Tibial nerve (tissue), 4 donors: Measurements from ENCODE around the gene MAGI2. TPM values are rescaled to one million over a fixed set of nuclear protein-coding genes. Genes with fewer than 3 reads are reported as not detected.

ENCODE experiments used
- DNase-seq, 2 donors: peaks; one replicate each; pipeline ENCODE4 v3.0.0-alpha.2; 2019; ENCODE audit warnings: low spot score in 2 of 2
- H3K27ac ChIP-seq, 4 donors: fragments of 200-600 bp; sonication (generic) in 3 of 4; one replicate each; pipeline ENCODE4 v1.5.1; 2017 to 2019; ENCODE audit warnings: mild to moderate bottlenecking in 1 of 4
- H3K27me3 ChIP-seq, 2 donors: fragments of 200-600 bp; sonication (generic) in 1 of 2; one replicate each; pipeline versions ENCODE4 v1.5.1 to v1.6.0; 2017 to 2019
- H3K36me3 ChIP-seq, 3 donors: fragments of 200-600 bp; sonication (generic); one replicate each; pipeline ENCODE4 v1.5.1; 2018 to 2019
- H3K4me1 ChIP-seq, 4 donors: fragments of 200-600 bp; sonication (generic) in 3 of 4; one replicate each; pipeline ENCODE4 v1.5.1; 2017 to 2019
- H3K4me3 ChIP-seq, 4 donors: fragments of 200-600 bp; sonication (generic) in 3 of 4; one replicate each; pipeline ENCODE4 v1.5.1; 2017 to 2019; ENCODE audit warnings: mild to moderate bottlenecking in 1 of 4, moderate library complexity in 1 of 4
- H3K9me3 ChIP-seq, 4 donors: fragments of 200-600 bp; sonication (generic) in 3 of 4; one replicate each; pipeline ENCODE4 v1.5.1; 2017 to 2019
- CTCF ChIP-seq, 5 experiments: fragments of 200-600 bp in 3 of 5; fragments of 450-650 bp in 2 of 5; sonication (generic) in 3 of 5; IDR thresholded peaks; one replicate each; pipeline ENCODE4 v1.5.1; 2016 to 2019; ENCODE audit warnings: antibody characterized with exemption in 5 of 5, mild to moderate bottlenecking in 3 of 5, moderate library complexity in 2 of 5
- EP300 ChIP-seq, 2 donors: sonication (generic); formaldehyde crosslinking; IDR thresholded peaks; one replicate each; pipeline ENCODE4 v1.6.1; 2017; ENCODE audit warnings: antibody characterized with exemption in 2 of 2, mild to moderate bottlenecking in 1 of 2
- POLR2A ChIP-seq, 2 donors: fragments of 450-650 bp; IDR thresholded peaks; one replicate each; pipeline ENCODE4 v1.6.1; 2017; ENCODE audit warnings: antibody characterized with exemption in 2 of 2, mild to moderate bottlenecking in 2 of 2, moderate library complexity in 2 of 2
- whole genome bisulfite sequencing, 2 donors: methylation state at CpG; one replicate each; pipeline ENCODE4 v1.1.5; 2018; 5-methylcytosine and 5-hydroxymethylcytosine counted together
- total RNA-seq, 4 donors: library from RNA; depleted of rRNA; stranded (reverse); fragments of >200 nt; gene quantifications; one replicate each; pipeline ENCODE4 v1.1.0, GENCODE V29; 2016

MAGI2 gene
- total RNA-seq, 4 donors from 2014 or later, result 33.6 to 58.2 (median 55.6) TPM

DNA sequence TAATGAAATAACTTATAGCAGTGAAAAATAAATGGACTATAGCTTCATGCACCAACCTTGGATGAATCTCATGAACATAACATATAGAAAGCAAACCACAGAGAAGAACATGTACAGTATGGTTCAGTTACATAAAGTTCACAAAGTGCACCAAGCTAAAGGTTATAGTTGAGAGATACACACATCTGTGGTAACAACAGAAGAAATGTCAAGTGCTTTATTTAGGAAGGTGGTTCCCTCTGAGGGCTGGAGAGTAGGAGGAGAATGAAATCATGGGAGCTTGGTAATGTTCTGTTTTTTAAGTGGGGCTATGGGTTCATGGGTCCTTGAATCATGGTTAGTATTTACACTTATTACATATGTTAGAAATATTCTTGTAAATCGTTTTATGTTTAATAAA, 1331.6 kb downstream of the MAGI2 start:
- DNase-seq, result no peak
- H3K36me3 ChIP-seq, result peaks cover 0 to 5% (median 0%) of the 10 kb centered on the region in 3 donors
- TF ChIP-seq POLR2A (IDR thresholded peaks at IDR 0.05) (no peak), EP300 (IDR thresholded peaks at IDR 0.05) (no peak), CTCF (IDR thresholded peaks at IDR 0.05) (no peak)
- no peak overlapping the region for H3K4me3 ChIP-seq
- no peaks in the 10 kb centered on the region for H3K4me1 ChIP-seq
- no peak overlapping the region for H3K27ac ChIP-seq
- 50 to 60% methylated on average over 1 of the region's 1 CpG for WGBS, 2 donors
- no peaks in the 10 kb centered on the region for H3K27me3 ChIP-seq
- no peaks in the 10 kb centered on the region for H3K9me3 ChIP-seq

GRCh38 chr7:78118470-78118869, 1335.0 kb downstream of the MAGI2 start:
- H3K9me3 ChIP-seq, result no peaks in the 10 kb centered on the region
- TF ChIP-seq POLR2A (IDR thresholded peaks at IDR 0.05), result no peak
- no peak for DNase-seq
- WGBS, 2 donors, result 58 to 63% methylated on average over 3 of the region's 3 CpGs
- H3K4me3 ChIP-seq, result no peak overlapping the region
- H3K36me3 ChIP-seq, result no peaks in the 10 kb centered on the region
- H3K27me3 ChIP-seq, result no peaks in the 10 kb centered on the region
- H3K4me1 ChIP-seq, result no peaks in the 10 kb centered on the region
- H3K27ac ChIP-seq, result no peak overlapping the region

DNA sequence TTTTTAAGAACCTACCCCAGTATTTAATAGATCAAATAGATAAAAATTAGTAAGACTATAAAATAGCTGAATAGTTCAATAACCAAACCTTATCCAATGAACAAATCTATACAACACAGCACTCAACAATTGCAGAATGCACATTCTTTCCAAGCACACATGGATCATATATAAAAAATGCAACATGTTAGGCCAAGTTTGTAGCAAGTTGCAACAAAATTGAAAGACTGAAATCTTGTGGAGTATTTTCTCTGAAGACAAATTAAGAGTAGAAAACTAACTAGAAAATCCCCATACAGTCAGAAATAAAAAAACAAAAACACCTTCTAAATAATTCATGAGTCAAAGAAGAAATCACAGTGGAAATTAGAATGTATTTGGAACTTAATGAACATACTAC, 1337.6 kb downstream of the MAGI2 start:
- no peak overlapping the region for H3K27ac ChIP-seq
- no peaks in the 10 kb centered on the region for H3K9me3 ChIP-seq
- H3K4me3 ChIP-seq, result no peak overlapping the region
- TF ChIP-seq CTCF (IDR thresholded peaks at IDR 0.05), result no peak
- TF ChIP-seq POLR2A (IDR thresholded peaks at IDR 0.05), result no peak
- no peak for TF ChIP-seq EP300 (IDR thresholded peaks at IDR 0.05)
- H3K36me3 ChIP-seq, result no peaks in the 10 kb centered on the region
- H3K4me1 ChIP-seq, result no peaks in the 10 kb centered on the region
- no peak for DNase-seq
- no peaks in the 10 kb centered on the region for H3K27me3 ChIP-seq

DNA sequence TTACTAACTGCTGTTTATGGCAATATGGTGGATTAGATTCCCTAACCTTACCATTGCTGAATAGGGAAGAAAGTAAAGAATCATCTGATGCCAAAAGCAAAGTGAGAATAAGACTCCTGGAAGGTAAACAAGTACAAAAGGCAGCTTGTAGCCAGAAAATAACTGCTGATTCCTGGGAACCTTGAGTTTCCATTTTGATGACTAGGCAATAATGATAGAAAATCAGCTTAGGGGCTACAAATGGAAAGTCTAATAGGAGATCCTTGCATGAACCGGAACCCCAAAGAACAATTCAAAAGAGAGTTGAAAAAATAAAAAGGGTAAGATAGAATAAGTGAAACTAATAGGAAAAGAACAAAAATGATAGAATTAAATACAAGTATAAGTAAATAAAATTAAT, 1338.5 kb downstream of the MAGI2 start:
- Histone ChIP-seq H3K36me3 (no peaks in the 10 kb centered on the region), H3K27ac (no peak overlapping the region), H3K9me3 (no peaks in the 10 kb centered on the region), H3K27me3 (no peaks in the 10 kb centered on the region), H3K4me1 (no peaks in the 10 kb centered on the region), H3K4me3 (no peak overlapping the region)
- no peak for DNase-seq
- 97 to 100% methylated on average over 1 of the region's 1 CpG for WGBS, 2 donors
- TF ChIP-seq CTCF (IDR thresholded peaks at IDR 0.05), result no peak
- no peak for TF ChIP-seq EP300 (IDR thresholded peaks at IDR 0.05)
- TF ChIP-seq POLR2A (IDR thresholded peaks at IDR 0.05), result no peak

DNA sequence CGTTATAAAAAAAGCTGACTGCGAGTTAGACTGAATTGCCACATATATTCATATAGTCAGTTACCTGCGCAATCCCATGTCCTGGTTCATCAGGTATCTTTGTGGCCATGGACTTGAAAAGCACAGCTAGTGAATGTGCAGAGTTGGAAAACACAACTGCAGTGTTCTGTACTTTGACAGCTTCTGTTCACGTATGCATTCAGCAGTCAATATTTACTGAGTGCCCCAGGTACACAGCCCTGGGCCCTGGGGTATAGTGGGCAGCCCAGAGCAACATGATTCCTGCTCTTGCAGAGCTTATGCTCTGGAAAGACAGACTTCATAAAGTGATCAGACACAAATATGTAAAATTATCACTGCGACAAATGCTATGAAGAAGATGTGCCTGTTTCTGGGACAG, 1341.0 kb downstream of the MAGI2 start:
- no peak for TF ChIP-seq POLR2A (IDR thresholded peaks at IDR 0.05)
- TF ChIP-seq EP300 (IDR thresholded peaks at IDR 0.05), result no peak
- H3K4me1 ChIP-seq, result no peaks in the 10 kb centered on the region
- WGBS, 2 donors, result 92% methylated on average over 5 of the region's 5 CpGs

GRCh38 chr7:78111386-78111785, 1342.1 kb downstream of the MAGI2 start:
- Histone ChIP-seq H3K36me3 (no peaks in the 10 kb centered on the region), H3K9me3 (peaks cover 0 to 6% (median 3%) of the 10 kb centered on the region in 4 donors), H3K4me3 (no peak overlapping the region), H3K4me1 (no peaks in the 10 kb centered on the region), H3K27ac (no peak overlapping the region), H3K27me3 (no peaks in the 10 kb centered on the region)
- DNase-seq, result no peak
- 43 to 45% methylated on average over 3 of the region's 3 CpGs for WGBS, 2 donors
- TF ChIP-seq CTCF (IDR thresholded peaks at IDR 0.05), result no peak
- no peak for TF ChIP-seq EP300 (IDR thresholded peaks at IDR 0.05)
- TF ChIP-seq POLR2A (IDR thresholded peaks at IDR 0.05), result no peak

More for the DNA sequence above, 1341.0 kb downstream of the MAGI2 start:
- H3K9me3 ChIP-seq, result no peaks in the 10 kb centered on the region
- no peak overlapping the region for H3K27ac ChIP-seq
- no peak overlapping the region for H3K4me3 ChIP-seq
- DNase-seq, result no peak
- no peaks in the 10 kb centered on the region for H3K36me3 ChIP-seq
- H3K27me3 ChIP-seq, result no peaks in the 10 kb centered on the region
